OCI-LY1 (cell line): Measurements from ENCODE around the gene BMERB1.

Experiments
- CTCF ChIP-seq: fragments of 200-600 bp; sonication (generic), shearing (Covaris generic); IDR thresholded peaks from 2 replicates; pipeline ENCODE4 v1.5.1; 2017; ENCODE audit warnings: mild to moderate bottlenecking, antibody characterized with exemption, low read length, moderate library complexity, mixed read lengths
- EZH2 ChIP-seq: fragments of 200-600 bp; sonication (generic), shearing (Covaris generic); IDR thresholded peaks from 2 replicates; pipeline ENCODE4 v1.8.0; 2017; ENCODE audit warnings: borderline replicate concordance, mixed run types, mild to moderate bottlenecking, antibody characterized with exemption, low read length, moderate library complexity, mixed read lengths

- TF ChIP-seq CTCF (no peak), EZH2 (no peak)
Measured at GRCh38 chr16:15571557-15571956, 137.2 kb downstream of the BMERB1 start.
